ENCODE measurements around the gene MEGF11.

Gene MEGF11

DNA sequence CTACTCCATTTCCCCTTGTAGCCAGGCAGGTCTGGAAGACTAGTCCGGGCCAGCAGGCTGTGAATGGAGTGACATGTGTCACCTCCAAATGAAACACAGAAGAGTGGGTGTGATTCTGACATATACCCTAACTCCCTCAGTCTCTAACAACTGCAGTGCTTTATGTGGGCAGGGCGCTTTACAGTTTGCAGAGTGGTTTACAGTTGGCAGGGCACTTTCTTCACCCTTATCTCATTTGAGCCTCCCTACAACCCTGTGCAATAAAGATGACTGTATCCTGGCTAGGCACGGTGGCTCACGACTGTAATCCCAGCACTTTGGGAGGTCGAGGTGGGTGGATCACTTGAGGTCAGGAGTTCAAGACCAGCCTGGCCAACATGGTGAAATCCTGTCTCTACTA lies 208.0 kb downstream of the MEGF11 start:
- Histone ChIP-seq H3K27ac (ENCODE audit: low read depth, low read length) (no peak overlapping the region), H4K20me1 (ENCODE audit: low read depth, low read length) (no peaks in the 10 kb centered on the region), H3K9me2 (replicated peaks; ENCODE audit: insufficient read depth, low read length) (no peaks in the 10 kb centered on the region), H2AFZ (ENCODE audit: low read depth, low read length, severe bottlenecking) (no peak overlapping the region), H3K4me3 (ENCODE audit: insufficient read depth, low read length, poor library complexity, severe bottlenecking) (no peak overlapping the region), H3K27me3 (ENCODE audit: low read length) (no peaks in the 10 kb centered on the region), H3K79me2 (ENCODE audit: insufficient read depth, low read length) (no peaks in the 10 kb centered on the region), H3K36me3 (ENCODE audit: low read length) (no peaks in the 10 kb centered on the region), H3K9me3 (ENCODE audit: insufficient read depth, low read length) (no peaks in the 10 kb centered on the region), H3K4me2 (ENCODE audit: low read depth, low read length, poor library complexity, severe bottlenecking) (no peak overlapping the region), H3K9ac (ENCODE audit: low read length) (no peak overlapping the region), H3F3A (ENCODE audit: insufficient read depth) (no peaks in the 10 kb centered on the region)
- TF ChIP-seq EZH2phosphoT487 (conservative IDR thresholded peaks at IDR 0.05; ENCODE audit: low read length), result no peak
- TF ChIP-seq, protein P1, sequence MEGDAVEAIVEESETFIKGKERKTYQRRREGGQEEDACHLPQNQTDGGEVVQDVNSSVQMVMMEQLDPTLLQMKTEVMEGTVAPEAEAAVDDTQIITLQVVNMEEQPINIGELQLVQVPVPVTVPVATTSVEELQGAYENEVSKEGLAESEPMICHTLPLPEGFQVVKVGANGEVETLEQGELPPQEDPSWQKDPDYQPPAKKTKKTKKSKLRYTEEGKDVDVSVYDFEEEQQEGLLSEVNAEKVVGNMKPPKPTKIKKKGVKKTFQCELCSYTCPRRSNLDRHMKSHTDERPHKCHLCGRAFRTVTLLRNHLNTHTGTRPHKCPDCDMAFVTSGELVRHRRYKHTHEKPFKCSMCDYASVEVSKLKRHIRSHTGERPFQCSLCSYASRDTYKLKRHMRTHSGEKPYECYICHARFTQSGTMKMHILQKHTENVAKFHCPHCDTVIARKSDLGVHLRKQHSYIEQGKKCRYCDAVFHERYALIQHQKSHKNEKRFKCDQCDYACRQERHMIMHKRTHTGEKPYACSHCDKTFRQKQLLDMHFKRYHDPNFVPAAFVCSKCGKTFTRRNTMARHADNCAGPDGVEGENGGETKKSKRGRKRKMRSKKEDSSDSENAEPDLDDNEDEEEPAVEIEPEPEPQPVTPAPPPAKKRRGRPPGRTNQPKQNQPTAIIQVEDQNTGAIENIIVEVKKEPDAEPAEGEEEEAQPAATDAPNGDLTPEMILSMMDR (IDR thresholded peaks at IDR 0.05; ENCODE audit: insufficient read depth, low read length, poor library complexity, severe bottlenecking), result no peak

DNA sequence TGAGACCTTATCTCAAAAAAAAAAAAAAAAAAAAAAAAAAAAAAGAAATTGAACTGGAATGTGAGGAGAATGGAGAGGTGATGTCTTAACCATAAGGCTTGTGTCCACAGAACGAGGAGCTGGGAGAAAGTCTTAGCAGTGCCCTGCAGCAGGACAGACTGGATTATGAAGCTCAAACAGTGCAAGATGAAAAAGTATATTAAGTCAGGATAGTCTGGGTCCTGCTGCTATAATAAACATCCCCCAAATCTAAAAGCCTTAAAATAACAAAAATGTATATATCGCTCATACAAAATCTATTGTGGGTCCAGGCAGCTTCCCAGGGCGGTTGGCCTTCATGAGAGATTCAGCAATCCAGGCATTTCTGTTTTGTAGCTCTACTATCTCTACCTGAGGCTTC lies 208.7 kb downstream of the MEGF11 start:
- Histone ChIP-seq H2AFZ (ENCODE audit: low read depth, low read length, severe bottlenecking) (no peak overlapping the region), H3K27ac (ENCODE audit: low read depth, low read length) (no peak overlapping the region), H3K4me3 (ENCODE audit: insufficient read depth, low read length, poor library complexity, severe bottlenecking) (no peak overlapping the region), H3K79me2 (ENCODE audit: insufficient read depth, low read length) (no peaks in the 10 kb centered on the region), H3K36me3 (ENCODE audit: low read length) (no peaks in the 10 kb centered on the region), H3F3A (ENCODE audit: insufficient read depth) (no peaks in the 10 kb centered on the region), H3K27me3 (ENCODE audit: low read length) (no peaks in the 10 kb centered on the region), H4K20me1 (ENCODE audit: low read depth, low read length) (no peaks in the 10 kb centered on the region), H3K9me3 (ENCODE audit: insufficient read depth, low read length) (no peaks in the 10 kb centered on the region), H3K4me2 (ENCODE audit: low read depth, low read length, poor library complexity, severe bottlenecking) (no peak overlapping the region), H3K9ac (ENCODE audit: low read length) (no peak overlapping the region), H3K9me2 (replicated peaks; ENCODE audit: insufficient read depth, low read length) (no peaks in the 10 kb centered on the region)
- no peak for TF ChIP-seq EZH2phosphoT487 (conservative IDR thresholded peaks at IDR 0.05; ENCODE audit: low read length)
- TF ChIP-seq, protein P1 (IDR thresholded peaks at IDR 0.05; ENCODE audit: insufficient read depth, low read length, poor library complexity, severe bottlenecking), result no peak

DNA sequence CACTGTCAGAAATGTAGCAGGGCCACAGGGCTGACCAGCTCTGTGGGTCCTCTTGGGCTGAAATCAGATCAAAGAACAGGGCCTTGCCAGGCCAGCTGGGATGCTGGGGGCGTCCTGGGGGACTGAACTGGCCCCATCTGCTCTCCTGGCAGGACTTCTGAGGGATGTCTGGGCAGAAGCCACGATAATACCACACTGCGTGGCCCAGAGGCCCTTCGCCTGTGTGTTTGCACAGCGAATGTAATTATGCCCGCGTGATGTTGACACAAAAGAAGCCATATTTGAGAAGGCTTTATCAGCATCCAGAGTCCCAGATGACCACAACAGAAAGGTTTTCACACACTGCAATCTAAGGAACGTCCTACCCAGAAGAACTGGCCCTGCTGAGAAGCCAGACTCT lies 210.3 kb downstream of the MEGF11 start:
- H2AFZ ChIP-seq (ENCODE audit: low read depth, low read length, severe bottlenecking), result no peak overlapping the region
- H3K27ac ChIP-seq (ENCODE audit: low read depth, low read length), result no peak overlapping the region
- H3K27me3 ChIP-seq (ENCODE audit: low read length), result no peaks in the 10 kb centered on the region
- H3K79me2 ChIP-seq (ENCODE audit: insufficient read depth, low read length), result no peaks in the 10 kb centered on the region
- no peaks in the 10 kb centered on the region for H3K9me2 ChIP-seq (replicated peaks; ENCODE audit: insufficient read depth, low read length)
- no peak for TF ChIP-seq EZH2phosphoT487 (conservative IDR thresholded peaks at IDR 0.05; ENCODE audit: low read length)
- TF ChIP-seq, protein P1 (IDR thresholded peaks at IDR 0.05; ENCODE audit: insufficient read depth, low read length, poor library complexity, severe bottlenecking), result no peak
- no peak overlapping the region for H3K4me2 ChIP-seq (ENCODE audit: low read depth, low read length, poor library complexity, severe bottlenecking)
- no peaks in the 10 kb centered on the region for H3K36me3 ChIP-seq (ENCODE audit: low read length)
- no peaks in the 10 kb centered on the region for H3K9me3 ChIP-seq (ENCODE audit: insufficient read depth, low read length)
- no peaks in the 10 kb centered on the region for H4K20me1 ChIP-seq (ENCODE audit: low read depth, low read length)
- no peak overlapping the region for H3K9ac ChIP-seq (ENCODE audit: low read length)
- H3F3A ChIP-seq (ENCODE audit: insufficient read depth), result no peaks in the 10 kb centered on the region
- H3K4me3 ChIP-seq (ENCODE audit: insufficient read depth, low read length, poor library complexity, severe bottlenecking), result no peak overlapping the region
